MM.1S (cell line): Measurements from ENCODE around the gene BOC.

ENCODE experiments used
- DNase-seq: peaks from one replicate; pipeline ENCODE4 v3.0.0-alpha.2; 2015
- H2AFZ ChIP-seq: fragments of 300-600 bp; sonication (generic); 2 replicates; pipeline ENCODE4 v1.6.0; 2016; ENCODE audit warnings: antibody characterized with exemption, low read length
- H3F3A ChIP-seq: fragments of 300-600 bp; sonication (generic); 2 replicates; pipeline ENCODE4 v1.6.1; 2016; ENCODE audit warnings: mild to moderate bottlenecking, antibody characterized with exemption, low read length, moderate library complexity, mixed read lengths; ENCODE audit not compliant: insufficient read depth
- H3K27ac ChIP-seq: fragments of 300-600 bp; sonication (generic); 2 replicates; pipeline ENCODE4 v1.5.1; 2016; ENCODE audit warnings: mild to moderate bottlenecking, low read length
- H3K27me3 ChIP-seq: fragments of 300-600 bp; sonication (generic); replicated peaks from 2 replicates; pipeline ENCODE4 v1.6.0; 2016; ENCODE audit warnings: low read length; ENCODE audit not compliant: insufficient read depth
- H3K36me3 ChIP-seq: fragments of 300-600 bp; sonication (generic); replicated peaks from 2 replicates; pipeline ENCODE4 v1.6.1; 2016; ENCODE audit warnings: mild to moderate bottlenecking, low read length, mixed read lengths; ENCODE audit not compliant: insufficient read depth
- H3K4me1 ChIP-seq: fragments of 300-600 bp; sonication (generic); 2 replicates; pipeline ENCODE4 v1.6.1; 2016; ENCODE audit warnings: low read length, mixed read lengths
- H3K4me2 ChIP-seq: fragments of 300-600 bp; sonication (generic); 2 replicates; pipeline ENCODE4 v1.6.0; 2016; ENCODE audit warnings: low read depth, low read length
- H3K4me3 ChIP-seq: fragments of 300-600 bp; sonication (generic); 2 replicates; pipeline ENCODE4 v1.5.1; 2016; ENCODE audit warnings: low read length, mixed read lengths
- H3K79me2 ChIP-seq: fragments of 300-600 bp; sonication (generic); 2 replicates; pipeline ENCODE4 v1.6.1; 2016; ENCODE audit warnings: mixed run types, low read length, mixed read lengths
- H3K9ac ChIP-seq: fragments of 300-600 bp; sonication (generic); 2 replicates; pipeline ENCODE4 v1.6.1; 2016; ENCODE audit warnings: low read length, mixed read lengths
- H3K9me2 ChIP-seq: fragments of 300-600 bp; sonication (generic); replicated peaks from 2 replicates; pipeline ENCODE4 v1.6.1; 2016; ENCODE audit warnings: mild to moderate bottlenecking, low read length, mixed read lengths; ENCODE audit not compliant: insufficient read depth
- H3K9me3 ChIP-seq: fragments of 300-600 bp; sonication (generic); replicated peaks from 2 replicates; pipeline ENCODE4 v1.6.1; 2016; ENCODE audit warnings: mild to moderate bottlenecking, low read length, mixed read lengths; ENCODE audit not compliant: insufficient read depth
- H4K20me1 ChIP-seq: fragments of 300-600 bp; sonication (generic); 2 replicates; pipeline ENCODE4 v1.6.1; 2016; ENCODE audit warnings: mild to moderate bottlenecking, low read length, moderate library complexity, mixed read lengths; ENCODE audit not compliant: insufficient read depth
- CTCF ChIP-seq: fragments of 300-600 bp; sonication (generic); IDR thresholded peaks from 2 replicates; pipeline ENCODE4 v1.5.1; 2016; ENCODE audit warnings: antibody characterized with exemption, low read length, mixed read lengths
- EZH2 ChIP-seq: fragments of 300-600 bp; sonication (generic); optimal IDR thresholded peaks from 2 replicates; pipeline ENCODE3; 2017; ENCODE audit warnings: low read depth, mild to moderate bottlenecking, antibody characterized with exemption, low read length, mixed read lengths
- EZH2phosphoT487 ChIP-seq: fragments of 300-600 bp; sonication (generic); IDR thresholded peaks from 2 replicates; pipeline ENCODE4 v1.6.1; 2018; ENCODE audit warnings: antibody characterized with exemption, low read length

BOC gene

GRCh38 chr3:113165841-113166240 is 45.5 kb upstream of the BOC start:
- Histone ChIP-seq H3K9me3 (no peaks in the 10 kb centered on the region), H4K20me1 (no peaks in the 10 kb centered on the region), H3K9me2 (no peaks in the 10 kb centered on the region), H2AFZ (no peak overlapping the region), H3K27ac (no peak overlapping the region), H3K79me2 (no peaks in the 10 kb centered on the region), H3K27me3 (no peaks in the 10 kb centered on the region), H3K9ac (no peak overlapping the region), H3F3A (no peaks in the 10 kb centered on the region), H3K4me3 (no peak overlapping the region), H3K4me1 (no peaks in the 10 kb centered on the region), H3K4me2 (no peak overlapping the region), H3K36me3 (no peaks in the 10 kb centered on the region)
- no peak for DNase-seq
- no peak for TF ChIP-seq CTCF
- no peak for TF ChIP-seq EZH2phosphoT487
- no peak for TF ChIP-seq EZH2

GRCh38 chr3:113166357-113166718 is 45.0 kb upstream of the BOC start:
- Histone ChIP-seq H3K9ac (no peak overlapping the region), H4K20me1 (no peaks in the 10 kb centered on the region), H3K4me1 (no peaks in the 10 kb centered on the region), H3K9me2 (no peaks in the 10 kb centered on the region), H3K27me3 (no peaks in the 10 kb centered on the region), H3K27ac (no peak overlapping the region), H3K4me2 (no peak overlapping the region), H3K36me3 (no peaks in the 10 kb centered on the region), H3K79me2 (no peaks in the 10 kb centered on the region), H3F3A (no peaks in the 10 kb centered on the region), H3K4me3 (no peak overlapping the region), H2AFZ (no peak overlapping the region), H3K9me3 (no peaks in the 10 kb centered on the region)
- DNase-seq = no peak
- no peak for TF ChIP-seq EZH2
- TF ChIP-seq EZH2phosphoT487 = no peak
- no peak for TF ChIP-seq CTCF

- Histone ChIP-seq H3F3A (no peaks in the 10 kb centered on the region), H3K27ac (no peak overlapping the region), H3K27me3 (no peaks in the 10 kb centered on the region), H3K4me1 (no peaks in the 10 kb centered on the region), H3K4me2 (no peak overlapping the region), H3K79me2 (no peaks in the 10 kb centered on the region), H3K36me3 (no peaks in the 10 kb centered on the region), H3K9me3 (no peaks in the 10 kb centered on the region), H4K20me1 (no peaks in the 10 kb centered on the region), H3K4me3 (no peak overlapping the region), H2AFZ (no peak overlapping the region), H3K9me2 (no peaks in the 10 kb centered on the region), H3K9ac (no peak overlapping the region)
- TF ChIP-seq EZH2 (no peak), EZH2phosphoT487 (no peak), CTCF (no peak)
- DNase-seq = no peak
These were observed 44.5 kb upstream of the BOC start for GRCh38 chr3:113166719-113167492.
